ENCODE results near the gene PGF.

The PGF gene

DNA sequence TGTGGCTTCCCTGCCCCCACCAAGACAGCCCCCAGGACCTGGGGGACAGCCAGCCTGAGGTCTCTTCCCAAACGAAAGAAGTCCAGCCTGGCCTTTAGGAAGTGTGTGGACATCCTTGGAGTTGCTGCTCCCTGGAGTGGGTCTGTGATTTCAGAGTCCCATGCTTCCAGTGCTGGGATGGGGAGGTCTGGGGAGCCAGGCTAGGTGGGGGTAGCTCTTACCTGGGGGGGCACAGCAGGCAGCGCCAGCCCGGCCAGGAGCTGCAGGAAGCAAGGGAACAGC is 509 bp downstream of the PGF start:
- DNase-seq: no peak

DNA sequence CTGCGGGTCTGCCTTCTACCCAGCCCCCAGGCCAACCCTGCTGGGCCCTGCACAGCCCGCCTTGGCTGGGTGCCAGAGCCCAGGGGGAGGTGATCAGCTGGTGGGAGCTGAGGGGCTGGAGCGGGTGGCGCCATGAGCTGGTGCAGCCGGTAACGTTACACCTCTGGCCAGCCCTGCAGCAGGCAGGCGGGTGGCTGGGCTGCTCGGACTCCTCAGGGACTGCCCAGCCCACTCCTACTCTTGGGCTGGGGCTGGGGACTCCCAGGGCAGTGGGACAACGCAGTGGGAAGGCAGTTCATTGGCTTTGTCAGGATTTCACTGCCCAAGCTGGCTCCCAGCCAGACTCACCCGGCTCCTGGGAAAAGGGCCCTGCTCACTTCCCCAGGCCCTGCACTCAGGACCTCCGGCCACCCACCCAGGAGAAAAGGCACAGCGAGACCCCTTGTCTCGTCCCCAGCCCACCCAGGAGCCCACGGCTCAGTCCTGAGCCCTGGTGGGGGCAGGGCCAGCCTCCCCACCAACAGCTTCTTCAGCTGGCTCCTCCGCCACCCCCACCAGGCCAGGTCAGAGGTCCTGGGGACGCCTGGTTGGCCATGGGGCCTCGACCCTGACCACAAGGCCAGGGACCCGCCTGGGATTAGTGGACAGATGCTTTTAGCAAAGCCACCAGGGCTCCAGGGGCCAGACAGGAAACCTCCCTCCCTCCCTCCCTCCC is 1.0 kb downstream of the PGF start:
- DNase-seq: no peak

DNA sequence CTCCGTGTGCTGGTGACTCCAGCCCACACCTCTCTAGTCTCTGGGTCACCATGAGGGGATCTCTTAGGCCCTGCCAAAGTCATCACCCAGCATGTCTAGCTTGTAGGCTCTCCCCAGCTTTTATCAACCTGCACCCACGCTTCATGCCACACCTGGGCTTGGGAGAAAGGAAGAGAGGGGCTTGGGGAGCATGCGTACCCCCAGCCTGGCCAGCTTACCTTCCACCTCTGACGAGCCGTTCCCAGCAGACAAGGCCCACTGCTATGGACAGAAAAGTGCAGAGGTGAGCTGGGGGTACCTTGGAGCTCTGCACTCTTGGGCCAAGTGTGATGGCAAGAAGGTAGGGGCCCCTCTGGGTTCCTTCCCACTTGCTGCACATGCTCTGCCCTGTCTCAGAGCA is 1.7 kb downstream of the PGF start:
- DNase-seq: no peak

- DNase-seq: no peak
Measured at GRCh38 chr14:74952697-74953484, 2.5 kb downstream of the PGF start.

GRCh38 chr14:74952180-74952665 is 3.2 kb downstream of the PGF start:
- DNase-seq: no peak

GRCh38 chr14:74951443-74952179 is 3.8 kb downstream of the PGF start:
- no peak for DNase-seq

DNA sequence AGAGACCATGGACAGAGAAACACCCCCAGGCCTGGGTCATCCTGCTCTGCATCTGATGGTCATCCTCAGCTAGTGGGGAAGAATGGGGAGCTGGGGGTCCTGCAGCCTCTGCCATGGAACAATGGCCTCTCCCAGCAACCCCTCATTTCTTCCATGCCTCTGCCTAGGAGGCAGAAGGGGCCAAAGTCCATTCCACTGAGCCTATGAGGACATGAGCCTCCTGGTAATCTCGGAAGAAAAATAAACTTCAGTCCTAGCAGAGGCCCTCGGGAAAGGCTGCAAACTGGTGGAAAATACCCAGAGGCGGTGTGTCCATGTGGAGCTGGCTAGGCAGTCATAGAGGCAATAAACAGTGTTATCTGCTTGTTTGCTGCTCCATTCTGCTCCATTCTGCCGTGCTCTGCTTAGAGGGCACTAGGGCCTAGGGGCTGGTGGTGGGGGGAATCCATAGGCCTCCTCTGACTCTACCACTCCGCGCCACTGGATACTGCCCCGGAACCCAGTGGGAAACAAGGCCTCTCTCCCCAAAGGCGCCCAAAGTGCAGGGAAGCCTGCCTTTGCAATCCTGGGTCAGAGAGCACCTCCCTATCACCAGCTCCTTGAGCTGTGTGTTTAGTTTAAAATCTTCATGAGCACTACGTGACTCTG is 4.5 kb downstream of the PGF start:
- no peak for DNase-seq

GRCh38 chr14:74949859-74950573 is 5.4 kb downstream of the PGF start:
- DNase-seq: no peak

- DNase-seq: no peak
Measured at GRCh38 chr14:74949191-74949601, 6.2 kb downstream of the PGF start.

- no peak for DNase-seq
Measured at GRCh38 chr14:74948228-74949175, 6.9 kb downstream of the PGF start.

DNA sequence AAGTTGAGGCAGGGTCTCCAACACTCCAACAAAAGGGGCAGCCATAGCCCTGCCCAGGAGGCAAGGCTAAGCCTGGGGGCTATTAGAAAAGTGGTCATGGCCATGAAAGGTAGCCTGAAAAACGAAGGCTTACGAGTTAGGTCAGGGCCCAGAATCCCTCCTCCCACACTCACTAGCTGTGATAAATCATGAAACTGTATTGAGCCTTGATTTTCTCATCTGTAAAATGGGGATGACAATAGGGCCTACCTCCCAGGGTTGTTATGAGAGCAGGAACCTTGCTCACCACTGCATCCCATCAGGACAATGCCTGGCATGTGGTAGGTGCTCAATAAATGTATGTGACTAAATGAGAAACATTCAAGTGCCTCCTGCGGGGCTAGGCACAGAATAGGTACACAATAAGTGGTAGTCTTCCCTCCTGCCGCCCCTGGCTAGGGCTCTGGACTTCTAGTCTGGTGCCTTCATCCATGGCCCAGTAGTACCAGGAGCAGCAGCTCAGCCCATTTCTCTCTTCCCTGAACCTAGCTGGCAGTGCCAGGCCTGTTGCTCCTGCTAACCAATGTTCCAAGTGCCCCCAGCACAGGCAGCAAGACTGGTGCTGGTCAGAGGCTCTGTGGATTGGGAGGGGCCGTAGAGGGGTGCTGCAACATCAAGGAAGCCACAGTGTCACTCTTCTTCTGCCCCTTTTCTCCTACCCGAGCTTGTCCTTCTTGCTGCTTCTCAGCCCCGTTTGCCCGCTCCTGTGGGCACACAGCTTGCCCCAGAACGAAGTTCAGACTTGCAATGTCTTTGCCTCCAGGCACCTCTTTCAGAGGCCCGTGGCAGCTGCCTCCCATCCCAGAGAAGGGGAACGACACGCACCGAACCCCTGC is 7.8 kb downstream of the PGF start:
- no peak for DNase-seq

GRCh38 chr14:74946659-74947281 is 8.6 kb downstream of the PGF start:
- no peak for DNase-seq

GRCh38 chr14:74945852-74946658 is 9.3 kb downstream of the PGF start:
- DNase-seq: peak; percentile 35

- DNase-seq: no peak
Measured at GRCh38 chr14:74945261-74945851, 10.0 kb downstream of the PGF start.

DNA sequence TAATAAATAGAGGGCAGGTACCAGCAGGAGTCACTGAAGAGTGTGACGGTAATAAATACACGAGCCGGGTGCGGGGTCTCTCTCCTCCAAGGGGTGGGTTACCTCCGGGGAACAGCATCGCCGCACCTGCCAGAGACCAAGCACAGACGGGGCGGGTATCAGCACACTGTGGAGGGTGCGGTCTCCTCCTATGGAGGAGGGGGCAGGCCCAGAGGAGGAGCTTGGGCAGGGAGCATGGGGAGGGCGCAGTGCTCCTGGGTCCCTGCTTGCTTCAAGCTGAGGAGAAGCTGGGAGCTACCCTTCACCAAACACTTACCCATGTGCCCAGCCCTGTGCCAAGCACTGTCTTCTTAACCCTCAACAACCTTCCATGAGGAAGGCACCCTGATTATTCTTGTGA is 12.8 kb downstream of the PGF start:
- DNase-seq: no peak

GRCh38 chr14:74942181-74942580 is 13.2 kb downstream of the PGF start:
- no peak for DNase-seq

DNA sequence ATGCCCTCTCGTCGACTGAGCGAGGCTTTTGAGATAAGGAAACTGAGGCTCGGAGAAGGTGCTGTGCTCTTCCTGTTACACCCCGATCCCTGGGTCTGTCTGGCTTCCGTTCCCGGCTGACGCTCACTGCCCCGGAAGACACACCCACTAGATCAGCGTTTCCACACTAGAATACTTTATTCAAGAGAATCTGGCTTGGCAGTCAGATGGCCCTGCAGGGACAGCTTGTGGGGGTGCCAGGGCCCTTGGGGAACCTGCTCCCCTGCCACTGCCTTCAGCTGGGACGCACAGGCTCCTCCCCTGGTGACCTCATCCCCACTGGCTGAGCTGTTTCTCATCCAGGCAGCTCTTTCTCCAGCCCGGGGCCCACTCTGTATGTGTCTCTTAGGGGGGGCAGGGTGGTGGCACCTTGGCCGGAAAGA is 13.7 kb downstream of the PGF start:
- DNase-seq: no peak

DNA sequence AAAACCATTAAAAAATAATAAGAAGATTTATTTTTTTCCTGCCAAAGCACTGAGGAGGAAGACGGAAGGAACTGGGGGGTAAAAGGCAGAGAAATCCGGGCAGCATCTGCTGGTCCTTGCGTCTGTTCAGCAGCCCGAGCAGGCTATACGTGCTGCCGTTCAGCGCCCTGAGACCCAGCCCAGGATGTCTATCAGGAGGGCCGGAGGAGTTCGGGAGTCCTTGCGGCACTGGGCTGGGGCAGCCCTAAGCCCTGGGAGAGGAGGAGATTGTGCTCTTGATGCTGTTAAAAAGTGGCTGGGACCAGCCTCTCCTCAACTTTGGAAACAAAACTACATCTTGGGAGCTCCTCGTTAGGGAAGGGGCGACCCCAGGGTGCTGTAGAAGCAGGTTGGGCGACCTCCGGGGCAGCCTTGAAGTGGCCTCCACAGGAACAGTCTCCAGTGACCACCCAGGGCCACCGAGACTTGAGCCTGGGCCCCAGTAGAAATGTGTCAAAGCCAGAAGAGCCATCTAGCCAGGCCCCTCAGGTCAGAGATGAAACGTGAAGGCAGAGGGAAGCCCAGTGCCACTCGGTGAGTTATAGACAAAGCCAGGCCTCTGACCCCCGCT is 14.3 kb downstream of the PGF start:
- DNase-seq: no peak
